ENCODE data around the gene ATP7A.
"Not testable (repeated sequence)": the region's sequence is repeated elsewhere in the genome, so short reads cannot be mapped to it uniquely, and the experiment has no call there.

ATP7A gene

DNA sequence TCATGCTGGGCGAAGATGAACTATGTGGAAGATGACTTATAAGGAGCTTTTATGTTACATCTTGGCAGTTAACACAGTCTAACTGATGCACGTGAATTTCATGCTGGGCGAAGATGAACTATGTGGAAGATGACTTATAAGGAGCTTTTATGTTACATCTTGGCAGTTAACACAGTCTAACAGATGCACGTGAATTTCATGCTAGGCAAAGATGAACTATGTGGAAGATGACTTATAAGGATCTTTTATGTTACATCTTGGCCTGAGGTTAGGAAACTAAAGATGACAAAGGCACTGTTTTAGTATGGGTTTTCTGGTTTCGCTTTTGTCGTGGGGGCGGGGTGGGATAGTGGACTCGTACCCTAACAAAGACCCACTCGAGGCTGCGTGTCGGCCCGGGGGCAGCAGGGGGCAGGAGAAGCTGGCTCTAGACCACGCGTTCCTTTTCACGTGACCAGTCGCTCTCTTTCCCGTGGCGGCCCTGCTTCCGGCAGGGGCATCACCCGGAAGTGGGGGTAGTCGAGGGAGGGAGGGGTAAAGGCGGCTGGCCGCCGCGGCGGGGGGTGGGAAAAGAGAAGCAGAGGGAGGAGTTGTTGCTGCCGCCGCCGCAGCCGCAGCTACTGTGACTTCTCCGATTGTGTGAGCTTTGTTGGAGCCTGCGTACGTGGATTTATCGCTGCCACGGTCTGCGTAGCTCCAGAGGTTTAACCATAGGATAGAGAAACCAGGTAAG, at the start of gene ATP7A:
TSS of gene ATP7A (plus strand) at position 586 of the 733 bp plus-strand sequence. CDS start 60,949 bp downstream, outside the sequence.
- peak; percentile 83 for DNase-seq (ENCODE audit: low read depth, low spot score)

DNA sequence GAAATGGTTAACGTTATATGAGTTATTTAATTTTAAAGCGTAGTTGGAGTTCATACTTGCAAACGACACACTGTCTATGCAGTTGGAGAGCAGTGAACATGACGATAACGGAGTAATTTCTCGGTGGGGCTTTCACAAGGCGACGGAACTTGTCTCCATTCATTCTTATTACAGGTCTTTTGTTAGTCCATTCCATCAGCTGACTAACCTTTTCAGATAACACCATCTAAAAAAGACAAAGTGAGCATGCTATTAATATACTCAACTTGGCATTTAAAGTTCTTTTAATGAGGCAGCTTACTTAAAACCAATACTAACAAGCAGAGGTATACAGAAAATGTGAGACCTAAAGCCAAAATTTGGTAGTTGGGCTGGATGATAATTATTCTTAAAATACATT, 35.1 kb upstream of the ATP7A start:
- no peak for DNase-seq (ENCODE audit: low read depth, low spot score)

DNA sequence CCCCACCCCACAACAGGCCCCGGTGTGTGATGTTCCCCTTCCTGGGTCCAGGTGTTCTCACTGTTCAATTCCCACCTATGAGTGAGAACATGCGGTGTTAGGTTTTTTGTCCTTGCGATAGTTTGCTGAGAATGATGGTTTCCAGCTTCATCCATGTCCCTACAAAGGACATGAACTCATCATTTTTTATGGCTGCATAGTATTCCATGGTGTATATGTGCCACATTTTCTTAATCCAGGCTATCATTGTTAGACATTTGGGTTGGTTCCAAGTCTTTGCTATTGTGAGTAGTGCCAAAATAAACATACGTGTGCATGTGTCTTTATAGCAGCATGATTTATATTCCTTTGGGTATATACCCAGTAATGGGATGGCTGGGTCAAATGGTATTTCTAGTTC, 29.1 kb upstream of the ATP7A start:
- DNase-seq (ENCODE audit: low read depth, low spot score): not testable (repeated sequence)

DNA sequence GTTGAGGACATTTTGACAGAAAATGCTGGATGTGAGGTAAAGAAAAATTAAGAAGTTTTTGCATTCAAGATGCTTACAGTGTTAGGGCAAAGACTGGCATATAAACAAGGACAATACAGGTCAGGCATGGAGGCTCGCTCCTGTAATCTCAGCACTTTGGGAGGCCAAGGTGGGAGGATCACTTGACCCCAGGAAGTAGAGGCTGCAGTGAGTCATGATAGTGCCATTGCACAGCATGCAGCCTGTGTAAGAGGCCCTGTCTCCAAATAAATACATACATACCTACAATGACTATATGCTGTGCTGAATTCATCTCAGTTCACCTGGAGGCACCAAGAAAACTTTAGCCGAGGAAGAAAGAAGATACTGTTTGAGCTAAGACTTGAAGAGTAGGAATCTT, 17.6 kb upstream of the ATP7A start:
- no peak for DNase-seq (ENCODE audit: low read depth, low spot score)

DNA sequence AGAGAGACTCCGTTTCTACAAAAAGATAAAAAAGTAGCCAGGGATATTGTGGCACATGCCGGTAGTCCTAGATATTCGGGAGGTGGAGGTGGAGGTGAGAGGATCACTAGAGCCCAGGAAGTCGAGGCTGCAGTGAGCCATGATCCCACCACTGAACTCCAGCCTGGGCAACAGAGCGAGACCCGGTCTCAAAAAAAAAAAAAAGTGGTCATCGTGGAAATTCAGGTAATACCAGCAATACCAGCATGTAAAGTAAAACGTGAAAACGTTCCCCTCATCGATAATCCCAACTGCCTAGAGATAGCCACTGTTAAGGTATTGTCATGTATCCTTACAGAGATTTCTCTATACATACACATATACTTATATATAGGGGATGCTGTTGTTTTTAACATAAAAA, 16.8 kb upstream of the ATP7A start:
- DNase-seq (ENCODE audit: low read depth, low spot score): no peak

DNA sequence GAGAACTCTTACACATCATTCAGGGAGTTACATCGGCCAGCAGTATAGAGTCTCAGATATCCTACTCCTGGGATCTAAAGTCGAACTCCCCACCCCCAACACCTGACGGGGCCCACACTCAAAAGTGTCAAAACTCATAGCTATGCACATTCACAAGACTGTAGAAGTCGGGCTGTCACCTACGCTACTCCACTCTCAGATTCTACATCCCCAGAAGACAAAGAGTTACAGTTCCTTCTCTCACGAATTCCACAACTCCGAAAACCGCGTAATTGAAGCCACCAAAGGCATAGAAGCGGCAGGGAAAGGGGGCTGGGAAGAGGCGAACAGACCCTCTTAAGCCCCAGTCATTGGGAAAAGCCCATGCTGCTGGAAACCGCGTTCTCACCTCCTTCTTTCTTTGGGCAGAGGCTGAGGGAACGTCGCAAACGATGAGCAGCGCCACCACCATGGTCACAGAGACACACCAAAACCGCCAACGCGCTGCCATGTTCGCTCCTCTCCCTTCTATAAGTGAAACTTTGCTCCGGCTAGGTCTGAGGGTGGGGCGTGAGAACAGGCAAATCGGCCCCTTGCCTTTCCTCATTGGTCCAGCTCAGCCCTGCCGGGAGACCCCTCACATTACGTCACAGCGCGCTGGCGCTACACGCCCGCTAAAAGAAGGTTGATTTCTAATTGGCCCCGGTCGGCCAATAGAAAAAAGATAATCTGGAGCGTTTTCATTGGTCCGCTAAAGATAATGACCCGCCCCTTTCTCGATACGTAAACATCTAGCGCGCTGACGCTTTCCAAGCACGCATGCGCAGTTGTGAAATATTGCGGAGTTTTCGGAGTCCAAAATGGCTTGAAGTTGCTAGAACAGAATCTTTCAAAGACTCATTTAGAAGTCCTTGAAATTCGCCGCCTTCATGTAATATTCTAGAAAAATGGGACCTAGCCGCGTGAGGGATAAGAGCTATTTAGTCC, 15.3 kb upstream of the ATP7A start, which contains the start of gene MAGT1:
TSS of gene MAGT1 (minus strand) at position 515 of the 966 bp plus-strand sequence. CDS start at position 490, 25 bp downstream.
- DNase-seq (ENCODE audit: low read depth, low spot score): peak; percentile 71

DNA sequence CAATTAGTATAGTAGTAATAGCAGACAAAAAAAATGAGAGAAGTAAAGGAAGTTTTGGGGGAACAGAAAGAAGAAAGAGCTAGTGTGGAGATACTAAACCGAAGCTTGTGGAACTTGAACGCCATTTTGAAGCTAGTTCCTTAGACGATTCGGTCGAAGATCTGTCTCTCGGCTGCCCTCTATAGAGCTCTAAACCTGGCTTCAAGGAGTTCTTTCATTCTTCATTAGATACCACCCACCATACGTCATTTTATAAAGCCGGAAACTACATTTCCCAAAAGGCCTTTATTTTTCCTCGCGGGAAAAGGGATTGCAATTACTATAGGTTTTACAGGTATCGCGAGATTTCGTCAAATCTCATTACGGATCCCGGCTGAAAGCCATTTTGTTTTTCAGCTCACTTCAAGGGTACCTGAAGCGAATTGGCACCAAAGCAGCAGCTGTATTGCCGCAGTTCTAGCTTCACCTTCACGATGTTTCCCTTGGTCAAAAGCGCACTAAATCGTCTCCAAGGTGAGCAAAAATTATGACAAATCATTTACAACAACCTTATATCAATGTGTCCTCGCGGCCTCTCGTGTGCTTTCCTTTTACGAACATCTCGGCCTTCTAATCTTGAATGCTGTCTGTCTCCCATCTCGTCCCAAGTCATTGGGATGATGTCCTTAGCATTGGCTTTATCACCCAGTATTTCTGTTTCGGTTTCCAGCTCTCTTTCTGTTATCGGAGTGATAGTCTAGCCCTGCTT, 11.2 kb upstream of the ATP7A start, which contains the start of gene COX7B:
TSS of gene COX7B (plus strand) at position 388 of the 748 bp plus-strand sequence. CDS start at position 474, 86 bp downstream.
- DNase-seq (ENCODE audit: low read depth, low spot score): peak; percentile 13

DNA sequence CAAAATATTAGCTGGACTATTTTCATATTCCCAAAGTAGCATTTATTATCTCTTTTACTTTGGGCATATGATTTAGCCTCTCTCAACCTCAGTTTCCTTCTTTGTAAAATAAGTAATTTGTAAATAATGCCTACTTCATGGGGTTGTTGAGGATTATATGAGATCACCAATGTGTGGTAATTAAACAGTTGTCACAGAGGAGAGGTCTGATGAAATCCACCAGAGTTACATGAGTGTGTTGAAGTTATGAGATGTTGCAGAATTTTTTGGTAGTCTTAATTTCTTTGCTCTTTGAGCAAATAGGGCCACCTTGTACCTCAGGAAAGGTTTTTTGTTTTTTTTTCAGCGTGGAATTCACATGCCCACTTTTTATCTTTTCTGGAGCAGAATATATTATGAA, 9.8 kb upstream of the ATP7A start:
- no peak for DNase-seq (ENCODE audit: low read depth, low spot score)

DNA sequence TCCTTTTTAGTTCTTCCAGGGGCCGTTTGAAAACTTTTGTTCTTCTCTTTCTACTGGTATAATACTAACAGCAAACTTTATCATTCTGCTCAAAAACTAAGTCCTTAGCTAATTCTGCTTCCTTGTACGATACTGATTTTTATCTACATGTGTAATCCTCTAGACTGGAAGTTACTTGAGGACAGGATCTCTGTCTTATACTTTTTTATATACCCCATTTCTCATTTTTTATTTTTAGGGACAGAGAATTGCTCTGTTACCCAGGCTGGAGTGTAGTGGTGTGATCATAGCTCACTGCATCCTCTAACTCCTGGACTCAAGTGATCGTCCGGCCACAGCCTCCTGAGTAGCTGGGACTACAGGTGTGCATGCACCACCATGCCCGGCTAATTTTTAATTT, 9.0 kb upstream of the ATP7A start:
- DNase-seq (ENCODE audit: low read depth, low spot score): no peak

DNA sequence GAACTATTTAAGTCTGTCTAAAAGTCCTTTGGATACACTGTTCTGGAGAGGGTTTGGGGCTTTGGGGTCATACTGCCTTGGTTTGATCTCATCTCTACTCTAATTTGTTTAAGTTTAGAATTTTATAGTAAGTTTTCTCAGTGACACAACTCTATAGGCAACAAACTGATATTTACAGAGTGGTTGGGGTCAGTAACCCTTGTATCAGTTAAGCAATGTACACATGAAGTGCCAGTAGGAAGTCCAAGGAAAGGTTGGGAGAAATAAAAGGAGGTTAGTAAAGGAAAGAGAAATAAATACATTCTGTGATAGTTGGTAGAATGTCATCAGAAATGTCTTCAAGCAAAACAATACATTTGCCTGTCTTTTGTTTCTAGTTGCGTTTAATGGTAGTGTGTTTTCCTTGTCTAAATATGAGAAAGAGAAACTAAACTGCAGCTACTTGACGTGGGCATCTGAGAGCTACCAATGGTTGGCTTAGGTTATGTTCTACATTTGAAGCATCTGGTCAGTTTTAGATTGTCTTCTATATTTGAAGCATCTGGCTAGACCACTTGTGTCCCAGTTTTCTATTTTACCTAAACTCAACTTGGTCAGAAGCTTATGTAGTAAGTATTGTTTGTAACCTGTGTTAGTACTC, 6.9 kb downstream of the ATP7A start:
- DNase-seq (ENCODE audit: low read depth, low spot score): no peak

DNA sequence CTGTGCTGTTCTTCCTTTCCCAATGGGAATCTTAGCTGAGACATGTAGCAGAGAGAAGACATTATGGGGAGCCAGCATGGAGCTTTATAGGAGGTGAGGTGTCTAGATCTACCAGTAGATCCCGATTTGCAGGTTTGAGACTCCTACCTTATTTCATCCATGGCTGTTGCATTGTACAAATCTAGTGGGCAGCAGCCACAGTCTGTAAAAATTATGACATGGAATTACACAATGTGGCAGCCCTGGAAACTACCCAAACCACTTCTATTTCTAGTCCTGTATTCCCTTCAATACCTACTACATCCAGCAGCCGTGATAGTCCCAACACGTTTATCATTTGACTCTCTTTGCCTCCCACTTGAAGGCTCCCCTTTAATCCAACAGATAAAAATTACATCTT, 8.1 kb downstream of the ATP7A start:
- DNase-seq (ENCODE audit: low read depth, low spot score): no peak

DNA sequence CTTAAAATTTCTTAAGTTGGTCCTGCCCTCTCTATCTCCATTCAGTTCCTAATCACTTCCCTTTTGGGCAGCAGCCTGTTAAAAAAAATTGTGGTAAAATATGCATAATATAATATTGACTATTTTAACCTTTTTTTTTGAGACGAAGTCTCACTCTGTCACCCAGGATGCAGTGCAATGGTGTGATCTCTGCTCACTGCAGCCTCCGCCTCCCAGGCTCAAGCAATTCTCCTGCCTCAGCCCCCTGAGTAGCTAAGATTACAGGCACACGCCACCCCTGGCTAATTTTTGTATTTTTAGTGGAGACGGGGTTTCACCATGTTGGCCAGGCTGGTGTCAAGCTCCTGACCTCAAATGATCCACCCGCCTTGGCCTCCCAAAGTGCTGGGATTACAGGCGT, 8.9 kb downstream of the ATP7A start:
- not testable (repeated sequence) for DNase-seq (ENCODE audit: low read depth, low spot score)

DNA sequence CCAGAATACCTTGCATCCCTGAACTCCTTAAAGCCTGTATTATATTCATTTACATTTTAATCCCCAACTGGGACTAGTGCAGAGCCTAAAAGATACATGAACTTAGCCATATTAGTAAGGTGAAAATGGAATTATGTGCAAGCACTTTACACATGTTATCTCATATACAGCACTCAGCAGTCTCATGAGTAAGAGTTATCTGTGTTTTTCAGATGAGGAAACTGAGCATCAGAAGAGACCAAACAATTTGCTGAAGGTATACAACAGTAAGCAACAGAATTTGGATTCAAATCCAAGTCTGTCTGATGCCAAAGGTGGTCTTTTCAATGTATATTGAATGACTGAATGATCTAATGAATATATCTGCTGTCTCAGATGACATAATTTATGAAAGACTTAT, 12.3 kb downstream of the ATP7A start:
- no peak for DNase-seq (ENCODE audit: low read depth, low spot score)

DNA sequence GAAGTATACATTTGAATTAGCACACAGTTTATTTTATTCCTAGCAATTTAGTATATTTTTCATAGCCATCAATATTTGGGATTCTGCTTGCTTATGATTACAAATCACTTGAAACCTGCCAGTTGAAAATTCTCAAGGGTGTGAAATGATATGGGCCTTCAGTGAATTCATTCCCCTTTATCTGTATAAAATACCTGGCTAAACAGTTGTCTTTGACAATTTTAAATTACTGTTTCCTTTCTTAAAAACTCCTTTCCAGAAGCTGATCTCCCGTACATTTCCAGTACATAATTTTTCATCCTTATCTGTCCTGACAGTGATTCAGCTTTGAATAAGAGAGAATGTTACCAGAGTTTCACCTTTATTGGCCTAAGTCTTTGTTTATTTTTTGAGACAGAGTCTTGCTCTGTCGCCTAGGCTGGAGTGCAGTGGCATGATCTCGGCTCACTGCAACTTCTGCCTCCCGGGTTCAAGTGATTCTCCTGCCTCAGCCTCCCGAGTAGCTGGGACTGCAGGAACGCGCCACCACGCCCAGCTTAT, 13.9 kb downstream of the ATP7A start:
- no peak for DNase-seq (ENCODE audit: low read depth, low spot score)

DNA sequence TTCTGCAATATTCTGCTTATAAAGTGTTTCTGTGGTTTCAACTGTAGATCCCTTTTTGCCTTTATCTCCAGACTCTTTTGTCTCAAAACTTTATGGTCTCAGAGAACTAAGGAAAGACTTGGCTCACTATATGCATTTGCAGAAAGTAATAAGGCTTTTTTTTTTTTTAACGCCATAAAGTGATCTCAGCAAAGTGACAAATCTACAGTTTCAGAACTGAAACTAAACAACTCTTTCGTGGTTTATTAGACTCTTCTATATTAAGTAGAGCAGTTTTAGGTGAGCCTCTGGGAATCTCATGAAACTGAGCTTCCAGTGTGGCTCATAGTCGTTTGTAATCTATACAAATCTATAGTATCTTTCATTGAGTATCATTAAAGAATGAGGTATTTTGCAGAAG, 15.3 kb downstream of the ATP7A start:
- DNase-seq (ENCODE audit: low read depth, low spot score): no peak

DNA sequence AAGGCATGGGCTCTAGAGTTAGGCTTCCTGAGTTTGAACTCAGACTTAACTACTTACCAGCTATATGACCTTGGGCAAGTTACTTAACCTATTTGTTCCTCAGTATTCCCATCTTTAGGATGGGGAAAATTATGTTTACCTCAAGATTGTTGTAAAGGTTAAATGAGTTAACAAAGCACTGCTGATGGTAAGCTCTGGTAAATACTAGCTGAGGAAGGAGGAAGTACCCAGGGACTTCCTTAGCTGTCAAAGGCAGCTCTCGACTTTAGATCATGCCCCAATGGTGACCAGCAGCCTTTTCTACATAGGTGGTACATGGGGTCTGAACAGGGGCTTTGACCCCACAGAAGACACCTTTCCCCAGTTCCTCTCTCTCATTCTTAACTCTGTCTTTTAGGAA, 20.1 kb downstream of the ATP7A start:
- no peak for DNase-seq (ENCODE audit: low read depth, low spot score)

DNA sequence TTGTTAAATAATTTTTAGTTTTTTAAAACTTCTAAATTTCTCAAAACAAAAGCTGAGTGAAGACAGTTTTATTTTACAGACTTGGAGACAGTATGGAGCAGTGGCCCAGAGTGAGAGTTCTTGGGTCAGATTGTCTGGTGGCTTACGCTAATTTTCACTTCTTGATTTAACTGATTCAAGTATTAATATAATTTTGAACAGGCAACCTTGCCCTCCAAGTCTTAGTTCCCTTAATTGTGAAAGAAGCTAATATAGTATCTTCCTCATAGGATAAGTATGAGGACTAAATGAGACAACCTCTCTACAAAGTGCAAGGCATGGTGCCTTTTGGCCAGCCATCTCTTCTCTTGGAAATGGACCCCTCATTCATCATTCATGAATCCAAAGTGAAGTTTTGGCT, 25.4 kb downstream of the ATP7A start:
- DNase-seq (ENCODE audit: low read depth, low spot score): no peak

DNA sequence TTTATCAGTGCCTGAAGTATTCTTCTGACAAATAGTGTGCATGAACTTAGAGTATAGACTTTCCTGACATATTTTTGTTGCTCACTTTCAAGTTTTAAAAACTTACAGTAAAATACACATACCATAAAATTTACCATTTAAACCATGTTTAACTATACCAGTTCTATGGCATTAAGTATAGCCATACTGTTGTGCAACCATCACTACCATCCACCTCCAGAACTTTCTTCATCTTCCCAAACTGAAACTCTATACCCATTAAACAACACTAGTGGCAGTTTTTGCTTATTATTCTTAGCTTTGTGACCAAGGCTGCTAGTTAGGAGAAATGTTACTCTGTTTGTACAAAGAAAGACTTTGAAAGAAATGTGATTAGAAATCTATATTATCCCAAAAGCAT, 25.8 kb downstream of the ATP7A start:
- no peak for DNase-seq (ENCODE audit: low read depth, low spot score)

DNA sequence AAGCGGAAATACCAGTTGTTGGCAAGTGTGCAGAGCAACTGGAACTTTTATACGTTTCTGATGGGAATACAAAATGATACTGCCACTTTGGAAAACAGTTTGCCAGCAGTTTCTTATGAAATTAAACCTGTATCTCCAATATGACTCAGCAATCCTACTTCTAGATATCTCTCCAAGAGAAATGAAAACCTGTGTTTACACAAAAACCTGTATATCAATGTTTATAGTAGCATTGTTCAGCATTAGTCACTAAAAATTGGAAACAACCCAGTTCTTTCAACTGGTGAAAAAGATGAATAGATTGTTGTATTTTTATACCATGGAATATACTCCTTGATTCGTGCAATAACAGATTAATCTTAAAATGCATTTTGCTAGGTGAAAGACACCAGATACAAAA, 26.8 kb downstream of the ATP7A start:
- no peak for DNase-seq (ENCODE audit: low read depth, low spot score)

DNA sequence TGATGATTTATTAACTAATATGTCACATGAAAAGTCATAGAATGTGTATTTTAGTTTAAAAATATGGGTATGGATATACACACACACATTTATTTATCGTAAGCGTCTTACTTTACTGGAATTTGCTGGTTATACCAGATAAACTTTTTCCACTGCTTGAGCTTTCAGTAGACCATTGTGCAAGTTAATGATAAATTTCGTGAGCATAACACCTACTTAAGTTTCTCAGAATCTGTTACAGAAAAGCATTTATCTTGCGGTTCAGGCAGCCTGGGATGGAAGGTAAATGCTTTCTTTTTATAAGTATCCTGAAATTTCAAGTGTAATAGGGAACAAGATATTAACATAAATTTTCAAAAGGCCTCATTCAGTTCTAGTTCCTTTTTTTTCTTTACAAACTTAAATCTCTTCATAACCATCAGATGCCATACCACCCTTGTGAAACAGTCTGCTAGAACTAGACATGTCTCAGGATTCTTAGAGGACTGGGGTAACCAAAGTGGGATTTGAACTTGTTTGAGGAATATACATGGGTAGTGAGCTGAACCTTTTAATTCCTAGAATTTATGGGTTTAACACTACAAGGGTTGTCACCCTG, 27.7 kb downstream of the ATP7A start:
- DNase-seq (ENCODE audit: low read depth, low spot score): no peak

DNA sequence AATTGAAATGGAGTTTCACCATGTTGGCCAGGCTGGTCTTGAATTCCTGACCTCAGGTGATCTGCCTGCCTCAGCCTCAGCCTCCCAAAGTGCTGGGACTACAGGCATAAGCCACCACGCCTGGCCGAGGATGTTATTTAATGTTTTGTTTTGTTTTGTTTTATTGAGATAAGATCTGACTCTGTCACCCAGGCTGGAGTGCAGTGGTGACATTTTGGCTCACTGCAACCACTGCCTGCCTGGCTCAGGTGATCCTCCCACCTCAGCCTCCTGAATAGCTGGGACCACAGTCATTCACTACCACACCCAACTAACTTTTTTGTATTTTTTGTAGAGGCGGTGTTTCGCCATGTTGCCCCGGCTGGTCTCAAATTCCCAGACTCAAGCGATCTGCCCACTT, 34.5 kb downstream of the ATP7A start:
- DNase-seq (ENCODE audit: low read depth, low spot score): not testable (repeated sequence)

Measured in activated naive CD8-positive, alpha-beta T cell treated with anti-CD3 and anti-CD28 coated beads, Interleukin-2, amount 50 U/mL, for 16 hours (primary cell).